Measurements from ENCODE around the gene RIT2.

Gene RIT2

GRCh38 chr18:42706029-42706608 is 409.4 kb downstream of the RIT2 start:
- no peak overlapping the region for H3K9ac ChIP-seq (ENCODE audit: low read length)
- no peaks in the 10 kb centered on the region for H3K27me3 ChIP-seq (replicated peaks; ENCODE audit: insufficient read depth, low read length)
- no peak overlapping the region for H3K27ac ChIP-seq (ENCODE audit: low read length)
- H3K36me3 ChIP-seq (replicated peaks; ENCODE audit: insufficient read depth, low read length): no peaks in the 10 kb centered on the region
- no peak for DNase-seq
- TF ChIP-seq EZH2 (optimal IDR thresholded peaks at IDR 0.05; ENCODE audit: low read depth, low read length) (no peak), EZH2phosphoT487 (IDR thresholded peaks at IDR 0.05; ENCODE audit: low read length) (no peak)
- no peaks in the 10 kb centered on the region for H3F3A ChIP-seq (ENCODE audit: insufficient read depth, low read length)
- H3K4me2 ChIP-seq (ENCODE audit: low read depth, low read length): no peak overlapping the region
- no peaks in the 10 kb centered on the region for H3K79me2 ChIP-seq (ENCODE audit: low read length)
- H3K4me1 ChIP-seq (ENCODE audit: low read length): no peaks in the 10 kb centered on the region
- no peak overlapping the region for H3K4me3 ChIP-seq (ENCODE audit: low read length)
- no peak overlapping the region for H2AFZ ChIP-seq (ENCODE audit: low read length)
- H3K9me3 ChIP-seq (replicated peaks; ENCODE audit: insufficient read depth, low read length): no peaks in the 10 kb centered on the region
- H4K20me1 ChIP-seq (ENCODE audit: insufficient read depth, low read length): no peaks in the 10 kb centered on the region
- H3K9me2 ChIP-seq (replicated peaks; ENCODE audit: insufficient read depth, low read length): no peaks in the 10 kb centered on the region
